Fibroblast of villous mesenchyme (primary cell): Measurements from ENCODE around the gene RIMBP3C. TPM values are rescaled to one million over a fixed set of nuclear protein-coding genes. Genes with fewer than 3 reads are reported as not detected.
"Not testable (repeated sequence)": the region's sequence is repeated elsewhere in the genome, so short reads cannot be mapped to it uniquely, and the experiment has no call there.

ENCODE experiments used
- DNase-seq: peaks from one replicate; pipeline ENCODE4 v3.0.0-alpha.2; 2010; ENCODE audit warnings: low read depth
- H3K4me3 ChIP-seq: 2 replicates; pipeline ENCODE4 v1.5.1; 2011; ENCODE audit warnings: low read depth, mild to moderate bottlenecking, low read length
- total RNA-seq: library from RNA; depleted of rRNA; stranded (reverse); fragments of >200 nt; gene quantifications from 2 replicates; pipeline ENCODE4 v1.2.3, GENCODE V29; 2012
- TF ChIP-seq, protein P1 (sequence below): IDR thresholded peaks from 2 replicates; pipeline ENCODE4 v1.5.1; 2012; ENCODE audit warnings: low read depth, mild to moderate bottlenecking, low read length; ENCODE audit not compliant: insufficient read depth

The RIMBP3C gene
- total RNA-seq, 1 donor, result 0.43 TPM

GRCh38 chr22:21570398-21570797 lies 19.1 kb upstream of the RIMBP3C start:
- TF ChIP-seq, protein P1, sequence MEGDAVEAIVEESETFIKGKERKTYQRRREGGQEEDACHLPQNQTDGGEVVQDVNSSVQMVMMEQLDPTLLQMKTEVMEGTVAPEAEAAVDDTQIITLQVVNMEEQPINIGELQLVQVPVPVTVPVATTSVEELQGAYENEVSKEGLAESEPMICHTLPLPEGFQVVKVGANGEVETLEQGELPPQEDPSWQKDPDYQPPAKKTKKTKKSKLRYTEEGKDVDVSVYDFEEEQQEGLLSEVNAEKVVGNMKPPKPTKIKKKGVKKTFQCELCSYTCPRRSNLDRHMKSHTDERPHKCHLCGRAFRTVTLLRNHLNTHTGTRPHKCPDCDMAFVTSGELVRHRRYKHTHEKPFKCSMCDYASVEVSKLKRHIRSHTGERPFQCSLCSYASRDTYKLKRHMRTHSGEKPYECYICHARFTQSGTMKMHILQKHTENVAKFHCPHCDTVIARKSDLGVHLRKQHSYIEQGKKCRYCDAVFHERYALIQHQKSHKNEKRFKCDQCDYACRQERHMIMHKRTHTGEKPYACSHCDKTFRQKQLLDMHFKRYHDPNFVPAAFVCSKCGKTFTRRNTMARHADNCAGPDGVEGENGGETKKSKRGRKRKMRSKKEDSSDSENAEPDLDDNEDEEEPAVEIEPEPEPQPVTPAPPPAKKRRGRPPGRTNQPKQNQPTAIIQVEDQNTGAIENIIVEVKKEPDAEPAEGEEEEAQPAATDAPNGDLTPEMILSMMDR, result no peak
- H3K4me3 ChIP-seq, result peak overlapping the region; percentile 12
- DNase-seq, result no peak

- no peak for DNase-seq
- peak overlapping the region; percentile 67 for H3K4me3 ChIP-seq
- TF ChIP-seq, protein P1, result no peak
Observed at GRCh38 chr22:21569459-21570170, 18.4 kb upstream of the RIMBP3C start.

GRCh38 chr22:21569076-21569427 lies 17.8 kb upstream of the RIMBP3C start:
- peak overlapping the region; percentile 67 for H3K4me3 ChIP-seq
- DNase-seq, result not testable (repeated sequence)

GRCh38 chr22:21568347-21569075 lies 17.2 kb upstream of the RIMBP3C start:
- TF ChIP-seq, protein P1, result no peak
- peak overlapping the region; percentile 67 for H3K4me3 ChIP-seq
- peak; percentile 56 for DNase-seq

DNA sequence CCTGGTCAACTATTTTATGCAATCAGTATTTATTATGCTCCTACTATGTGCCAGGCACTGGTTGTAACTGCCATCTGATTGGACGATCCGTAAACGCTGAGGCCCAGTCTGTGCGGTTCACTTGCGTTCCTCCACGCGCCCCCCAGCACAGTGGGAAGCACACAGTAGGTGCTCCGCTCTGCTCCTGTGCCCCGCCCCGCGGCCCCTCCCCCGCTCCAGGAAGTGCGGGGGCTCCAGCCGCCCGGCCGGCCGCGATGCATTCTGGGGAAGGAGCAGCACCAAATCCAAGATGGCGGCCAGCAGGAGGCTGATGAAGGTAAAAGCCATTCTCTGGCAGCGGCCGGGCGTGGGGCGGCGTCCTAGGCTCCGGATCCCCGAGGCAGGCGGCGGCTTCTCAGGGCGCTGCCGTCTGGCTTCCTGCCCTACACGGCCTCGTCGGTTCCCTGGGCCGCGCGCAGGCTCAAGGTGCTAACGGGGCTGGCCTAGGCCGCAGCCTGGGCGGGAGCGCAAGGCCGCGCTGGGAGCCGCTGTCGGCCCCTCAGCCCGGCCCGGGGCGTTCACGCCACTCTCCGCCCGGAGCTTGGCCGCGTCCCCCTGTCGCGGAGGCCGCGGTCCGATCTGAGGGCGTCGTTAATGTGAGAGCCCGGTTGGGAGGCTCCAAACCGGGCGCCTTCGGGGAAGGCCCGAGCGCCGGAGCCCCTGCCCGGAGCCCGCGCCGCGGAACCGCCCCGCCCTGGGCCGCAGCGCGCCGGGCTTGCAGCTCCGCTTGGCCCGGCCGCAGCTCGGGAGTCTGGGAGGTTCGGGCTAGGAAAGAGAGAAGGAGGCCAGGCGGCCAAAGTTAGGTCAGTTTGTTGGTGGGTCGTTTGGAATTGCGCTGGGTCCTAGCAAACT lies 16.4 kb upstream of the RIMBP3C start, which contains the start of gene UBE2L3:
Gene UBE2L3 (plus strand): TSS at position 259 of the 891 bp plus-strand sequence. CDS start 31 bp downstream, at position 290.
- TF ChIP-seq, protein P1, result no peak
- peak; percentile 85 for DNase-seq
- H3K4me3 ChIP-seq, result peak within 1 kb of the TSS; percentile 67

GRCh38 chr22:21564411-21564810 lies 13.2 kb upstream of the RIMBP3C start:
- TF ChIP-seq, protein P1, result no peak
- no peak for DNase-seq

DNA sequence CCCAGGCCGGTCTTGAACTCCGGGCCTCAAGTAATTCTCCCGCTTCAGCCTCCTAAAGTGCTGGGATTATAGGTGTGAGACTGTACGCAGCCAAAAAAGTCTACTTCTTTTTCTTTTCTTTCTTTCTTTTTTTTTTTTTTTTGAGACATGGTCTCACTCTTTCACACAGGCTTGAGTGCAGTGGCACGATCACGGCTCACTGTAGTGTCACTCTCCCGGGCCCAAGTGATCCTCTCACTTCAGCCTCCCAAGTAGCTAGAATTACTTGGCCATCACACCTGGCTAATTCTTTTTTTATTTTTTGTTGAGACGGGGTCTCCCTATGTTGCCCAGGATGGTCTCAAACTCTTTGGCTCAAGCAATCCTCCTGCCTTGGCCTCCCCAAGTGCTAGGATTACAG lies 12.7 kb upstream of the RIMBP3C start:
- no peak for DNase-seq
- TF ChIP-seq, protein P1, result no peak
- H3K4me3 ChIP-seq, result no peak overlapping the region

More at GRCh38 chr22:21564411-21564810, 13.2 kb upstream of the RIMBP3C start:
- no peak overlapping the region for H3K4me3 ChIP-seq

DNA sequence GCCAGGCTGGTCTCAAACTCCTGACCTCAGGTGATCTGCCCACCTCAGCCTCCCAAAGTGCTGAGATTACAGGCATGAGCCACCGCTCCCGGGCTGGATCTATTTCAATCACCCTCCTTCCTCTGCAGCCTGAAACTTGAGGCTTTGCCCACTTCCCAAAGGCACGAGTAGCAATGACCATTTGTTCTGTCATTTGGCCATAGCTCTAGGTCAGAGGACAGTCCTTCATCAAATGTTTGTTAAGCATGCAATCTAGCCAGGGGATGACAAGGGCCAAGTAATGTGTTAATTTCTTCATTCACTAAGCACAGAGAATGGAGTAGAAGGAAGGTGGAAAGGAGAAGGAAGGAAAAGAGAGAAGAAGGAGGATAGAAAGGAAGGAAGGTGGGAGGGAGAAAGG lies 9.4 kb upstream of the RIMBP3C start:
- DNase-seq, H3K4me3 ChIP-seq: not testable (repeated sequence)

GRCh38 chr22:21559345-21560125 lies 8.3 kb upstream of the RIMBP3C start:
- not testable (repeated sequence) for H3K4me3 ChIP-seq, DNase-seq

GRCh38 chr22:21550678-21551047 lies 598 bp downstream of the RIMBP3C start:
- DNase-seq, H3K4me3 ChIP-seq: not testable (repeated sequence)
